Measurements from ENCODE around the gene CFAP299.
"Not testable (repeated sequence)": the region's sequence is repeated elsewhere in the genome, so short reads cannot be mapped to it uniquely, and the experiment has no call there.

The CFAP299 gene

GRCh38 chr4:80749558-80749957 lies 414.0 kb downstream of the CFAP299 start:
- not testable (repeated sequence) for DNase-seq

DNA sequence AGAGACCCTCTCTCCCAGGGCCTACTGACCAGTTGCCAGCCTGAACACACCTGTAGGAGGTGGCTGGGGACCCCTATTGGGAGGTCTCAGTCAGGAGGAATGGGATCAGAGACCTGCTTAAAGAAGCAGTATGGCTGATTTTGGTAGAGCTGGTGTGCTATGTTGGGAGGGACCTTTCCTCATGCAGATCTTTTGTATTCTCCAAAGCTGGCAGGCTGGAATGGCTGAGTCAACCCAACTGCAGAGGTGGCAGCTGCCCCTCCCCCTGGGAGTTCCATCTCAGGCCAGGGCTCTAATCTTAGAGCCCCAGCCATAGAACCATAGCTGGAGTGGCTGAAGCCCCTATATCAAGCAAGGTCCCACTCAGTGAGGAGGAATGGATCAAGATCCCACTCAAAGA lies 415.7 kb downstream of the CFAP299 start:
- DNase-seq: no peak

DNA sequence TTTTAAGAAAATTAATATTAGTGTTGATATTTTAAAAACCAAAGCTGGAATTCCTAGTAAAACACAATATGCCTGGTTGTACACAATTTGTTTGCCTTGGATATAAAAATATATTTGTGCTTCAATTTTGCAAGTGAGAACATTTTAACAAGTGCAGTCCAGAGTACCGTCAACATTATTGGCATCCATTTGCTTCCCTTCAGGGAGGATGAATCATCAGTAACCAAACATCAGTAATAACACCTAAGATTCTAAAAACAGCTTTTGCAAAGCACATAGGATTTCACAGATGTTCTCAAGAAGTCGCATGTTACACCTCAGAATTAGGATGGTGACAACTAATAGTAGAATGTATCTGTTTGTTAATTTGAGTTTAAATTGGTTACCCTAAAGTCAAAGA lies 432.4 kb downstream of the CFAP299 start:
- no peak for DNase-seq

GRCh38 chr4:80776168-80776567 lies 440.6 kb downstream of the CFAP299 start:
- no peak for DNase-seq

DNA sequence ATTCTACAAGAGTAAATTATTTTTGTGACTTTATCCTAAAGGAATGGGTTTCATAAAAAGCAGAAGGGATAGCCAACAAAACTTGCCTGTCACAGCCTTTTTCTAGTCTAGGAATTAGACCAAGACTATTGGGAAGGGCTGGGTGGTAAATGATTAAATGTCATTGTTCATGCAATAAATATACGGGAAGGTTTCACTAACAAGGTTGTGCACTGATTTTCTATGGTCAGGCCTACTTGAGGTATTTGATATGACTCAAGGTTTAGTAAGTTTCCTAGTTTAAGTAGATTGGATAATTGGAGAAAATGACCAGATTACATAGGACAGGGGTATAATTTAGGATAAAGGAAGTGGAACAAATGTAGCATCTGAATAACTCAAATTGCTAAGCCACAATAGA lies 445.9 kb downstream of the CFAP299 start:
- no peak for DNase-seq

DNA sequence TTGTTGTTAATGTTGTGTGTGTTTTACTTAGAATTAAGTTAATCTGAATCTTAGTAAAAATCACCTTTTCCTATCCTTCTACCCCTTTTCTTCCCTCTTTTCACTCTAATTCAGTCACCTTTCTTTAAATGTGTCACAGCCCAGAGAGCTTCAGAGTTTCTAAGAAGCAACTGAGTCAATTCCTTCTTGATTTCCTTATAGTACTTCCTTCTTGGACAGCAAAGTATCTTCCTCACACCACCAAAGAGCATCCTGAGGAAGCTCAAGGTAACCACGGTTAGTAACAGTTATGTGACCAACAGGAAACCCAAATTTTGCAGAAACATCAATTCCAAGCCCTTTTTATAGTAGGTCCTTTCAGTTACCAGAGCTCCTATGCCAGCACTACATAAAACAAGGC lies 451.8 kb downstream of the CFAP299 start:
- DNase-seq: no peak

- no peak for DNase-seq
Observed at GRCh38 chr4:80788798-80789197, 453.3 kb downstream of the CFAP299 start.

GRCh38 chr4:80790152-80790551 lies 454.6 kb downstream of the CFAP299 start:
- DNase-seq: no peak

- DNase-seq: not testable (repeated sequence)
Observed at GRCh38 chr4:80793660-80794059, 458.1 kb downstream of the CFAP299 start.

GRCh38 chr4:80798082-80798481 lies 462.6 kb downstream of the CFAP299 start:
- no peak for DNase-seq

- not testable (repeated sequence) for DNase-seq
Observed at GRCh38 chr4:80800719-80801118, 465.2 kb downstream of the CFAP299 start.

DNA sequence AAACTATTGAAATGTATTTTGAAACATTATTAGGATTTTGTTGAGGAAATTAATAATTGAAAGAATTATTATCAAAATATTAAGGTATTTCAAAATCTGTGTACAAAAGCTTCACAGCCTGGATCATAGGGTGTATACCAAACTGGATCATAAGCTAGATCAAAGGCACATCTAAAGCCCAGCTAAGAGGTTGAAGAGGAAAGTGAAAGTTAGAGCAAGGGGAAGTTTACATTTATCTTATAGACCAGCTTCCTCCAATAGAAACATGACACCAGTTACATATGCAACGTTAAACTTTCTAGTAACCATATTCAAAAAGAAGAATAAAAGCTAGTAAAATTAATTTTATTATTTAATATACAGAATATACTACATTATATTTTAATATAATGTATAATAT lies 467.8 kb downstream of the CFAP299 start:
- DNase-seq: no peak

- DNase-seq: no peak
Observed at GRCh38 chr4:80806472-80806871, 470.9 kb downstream of the CFAP299 start.

DNA sequence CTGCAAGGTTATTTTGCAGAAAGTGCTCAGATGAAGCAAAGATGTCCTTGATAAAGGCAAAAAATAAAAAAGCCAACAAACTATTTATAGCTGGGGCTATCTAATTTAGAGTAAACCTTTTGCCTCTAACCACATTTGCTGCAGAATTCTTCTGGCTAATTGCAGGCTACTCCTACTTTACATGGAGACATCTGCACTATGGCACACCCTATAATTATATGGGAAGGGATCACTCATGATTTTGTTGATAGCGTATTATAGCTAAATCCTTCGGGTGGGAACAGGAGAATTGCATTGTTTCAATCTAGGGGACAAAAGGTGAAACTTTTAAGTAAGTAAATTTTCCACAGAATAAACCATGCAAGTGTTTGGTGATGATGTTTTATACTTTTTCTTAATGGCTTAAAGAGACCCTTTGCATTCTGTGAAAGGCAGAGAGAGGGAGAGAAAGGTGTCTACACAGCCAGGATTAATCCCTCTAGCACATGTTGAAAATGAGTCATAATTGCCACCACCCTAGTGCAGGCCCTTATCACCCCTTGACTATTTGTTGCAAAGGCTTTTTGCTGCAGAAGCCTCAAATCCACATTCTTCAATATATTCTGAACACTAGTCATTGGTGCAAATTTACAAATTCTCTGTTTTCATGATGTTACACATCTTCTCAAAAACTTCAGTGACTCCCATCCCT lies 473.7 kb downstream of the CFAP299 start:
- DNase-seq: no peak

DNA sequence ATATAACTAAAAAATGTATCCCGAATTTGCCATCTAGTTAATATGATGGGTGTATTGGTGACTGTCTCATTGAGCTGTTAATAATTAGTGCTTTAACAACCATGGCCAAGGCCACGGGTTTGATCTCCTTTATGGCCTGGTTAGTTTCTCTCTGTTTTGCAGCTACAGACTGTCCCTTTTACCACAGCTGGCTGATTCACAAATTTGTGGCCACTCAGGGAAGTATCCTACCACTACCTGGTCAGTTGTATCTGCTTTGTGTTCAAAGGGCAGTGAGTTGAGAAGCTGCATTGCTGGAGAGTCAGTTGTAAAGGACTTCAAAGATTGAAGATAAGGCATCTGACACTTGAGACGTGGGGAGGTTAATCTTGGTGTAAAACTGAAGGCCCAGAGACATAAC lies 475.9 kb downstream of the CFAP299 start:
- DNase-seq: no peak

DNA sequence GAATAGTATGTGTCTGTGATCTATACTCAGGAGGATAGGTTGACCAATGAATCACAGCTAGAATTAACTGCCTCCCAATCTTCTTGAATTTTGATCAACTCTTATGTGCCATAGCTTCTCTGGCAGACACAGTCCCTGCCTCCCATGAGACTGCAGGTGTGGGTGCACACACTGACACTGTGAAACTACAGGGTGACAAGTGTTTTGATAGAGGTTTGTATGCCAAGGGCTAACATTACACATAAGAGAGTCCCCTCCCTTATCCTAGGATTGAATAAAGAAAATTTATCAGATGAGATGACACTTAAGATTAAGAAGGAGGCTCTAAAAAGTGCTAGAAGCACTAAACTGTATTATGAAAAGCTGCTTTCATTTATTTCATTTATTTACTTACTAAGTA lies 476.6 kb downstream of the CFAP299 start:
- no peak for DNase-seq

DNA sequence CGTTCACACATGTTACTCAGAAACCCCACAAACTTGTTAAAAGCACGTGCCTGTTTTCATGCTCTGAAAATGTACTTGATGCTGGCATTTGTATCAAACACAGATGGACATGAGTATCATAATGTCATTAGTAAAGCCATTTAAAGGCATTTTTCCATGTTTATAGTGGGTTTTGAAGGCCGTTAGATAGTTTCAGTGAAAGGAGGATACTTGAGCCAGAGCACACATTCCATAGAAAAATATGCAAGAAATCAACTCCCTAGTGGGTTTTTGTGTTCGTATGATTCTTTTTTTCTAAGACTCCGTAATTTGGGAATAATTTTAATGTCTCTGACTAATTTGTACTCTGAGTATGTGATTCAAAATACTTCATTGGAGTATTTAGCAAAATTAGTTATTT lies 478.7 kb downstream of the CFAP299 start:
- DNase-seq: no peak

- no peak for DNase-seq
Observed at GRCh38 chr4:80831383-80832361, 496.1 kb downstream of the CFAP299 start.

- no peak for DNase-seq
Observed at GRCh38 chr4:80839281-80839680, 503.8 kb downstream of the CFAP299 start.

DNA sequence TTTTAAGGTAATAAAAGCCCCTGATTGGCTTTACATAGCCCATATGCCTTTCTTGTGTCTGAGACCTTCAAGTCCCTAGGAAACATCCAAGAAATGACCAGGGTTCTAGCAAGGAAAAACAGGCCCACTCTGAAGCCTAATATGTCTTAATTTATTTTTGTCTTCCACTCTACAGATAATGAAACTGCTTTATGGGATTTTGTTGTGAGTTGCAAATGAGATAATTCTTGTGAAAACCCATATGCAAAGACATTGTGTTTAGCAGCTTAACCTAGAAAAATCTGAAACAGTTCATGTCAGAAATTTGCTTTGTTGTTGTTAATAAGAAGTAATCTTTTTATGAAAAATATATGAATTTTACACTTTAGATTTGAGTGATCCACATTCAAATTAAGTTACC lies 504.3 kb downstream of the CFAP299 start:
- DNase-seq: no peak

GRCh38 chr4:80840396-80840795 lies 504.9 kb downstream of the CFAP299 start:
- DNase-seq: no peak

DNA sequence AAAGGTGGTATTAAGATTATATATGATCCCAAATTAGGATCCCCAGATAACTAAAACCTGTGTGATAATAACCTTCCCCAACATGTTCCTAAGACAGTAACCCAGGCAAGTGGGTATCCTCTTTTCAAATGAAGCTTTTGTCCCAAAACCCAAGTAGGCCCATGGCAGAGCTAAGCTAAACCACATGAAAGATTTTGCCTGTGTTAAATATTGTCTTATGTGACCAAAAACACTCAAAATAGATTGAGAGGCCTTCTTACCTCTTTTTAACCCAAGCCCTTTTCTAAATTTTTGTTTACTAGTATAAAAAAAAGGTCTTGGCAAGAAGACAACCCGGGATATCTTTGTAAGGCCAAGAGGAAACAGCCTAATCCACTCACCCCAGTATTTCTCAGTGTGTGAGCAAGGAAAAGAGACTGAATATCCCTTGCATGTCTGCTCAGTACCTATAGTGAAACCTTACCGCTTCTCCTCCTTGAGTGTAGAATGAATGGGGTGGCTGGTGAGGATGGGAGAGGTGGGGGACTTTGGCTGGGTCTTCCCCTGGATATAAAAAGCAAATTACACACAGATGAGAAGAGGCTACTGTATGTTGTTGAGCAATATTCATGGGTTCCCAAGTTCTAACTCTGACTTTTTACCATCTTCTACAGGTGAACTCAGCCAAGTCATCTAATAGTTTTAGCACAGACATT lies 506.2 kb downstream of the CFAP299 start:
- no peak for DNase-seq

DNA sequence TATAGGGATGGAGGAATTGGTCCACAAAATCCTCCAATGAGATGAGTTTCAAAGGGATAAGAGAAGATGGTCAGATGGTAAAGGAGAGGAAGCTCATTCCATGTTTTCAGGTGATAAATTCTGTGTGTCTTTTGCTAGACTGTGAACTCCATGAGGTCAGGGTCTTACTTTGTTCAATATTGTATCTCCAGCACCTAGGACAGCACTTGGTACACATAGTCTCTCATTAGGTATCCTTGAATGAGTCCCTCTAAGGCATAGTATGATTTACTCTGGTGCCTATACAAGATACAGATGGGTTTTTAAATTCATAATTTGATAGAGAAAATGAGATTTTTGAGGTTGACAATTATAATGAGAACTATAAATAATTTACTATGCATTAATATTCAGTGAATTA lies 510.7 kb downstream of the CFAP299 start:
- no peak for DNase-seq

- DNase-seq: no peak
Observed at GRCh38 chr4:80852061-80852460, 516.5 kb downstream of the CFAP299 start.

All from activated naive CD4-positive, alpha-beta T cell treated with anti-CD3 and anti-CD28 coated beads, Interleukin-2, amount 50 U/mL, for 16 hours (primary cell).